Amygdala (tissue), 56 donors: ENCODE data around the gene KANSL1.
"Not testable (repeated sequence)": the region's sequence is repeated elsewhere in the genome, so short reads cannot be mapped to it uniquely, and the experiment has no call there.

Experiments
- DNase-seq, 56 donors: peaks; one replicate each; lab custom pipeline; 2025; lab: John Stamatoyannopoulos, UW

Gene KANSL1

GRCh38 chr17:46008591-46008990, 184.6 kb downstream of the KANSL1 start:
- no peak for DNase-seq

GRCh38 chr17:46007461-46007965, 185.7 kb downstream of the KANSL1 start:
- no peak for DNase-seq

GRCh38 chr17:46006082-46006481, 187.1 kb downstream of the KANSL1 start:
- DNase-seq = not testable (repeated sequence)

GRCh38 chr17:46003907-46004748, 189.1 kb downstream of the KANSL1 start:
- peak in 54 of 56 donors; percentile 12 to 90 (median 68) for DNase-seq

- no peak for DNase-seq
Measured at GRCh38 chr17:46002973-46003316, 190.3 kb downstream of the KANSL1 start.

- DNase-seq = peak in 46 of 56 donors; percentile 13 to 86 (median 48)
Measured at GRCh38 chr17:46002311-46002972, 190.8 kb downstream of the KANSL1 start.

GRCh38 chr17:46001390-46002310, 191.6 kb downstream of the KANSL1 start:
- peak in 4 of 56 donors; percentile 23 to 47 (median 33) for DNase-seq

GRCh38 chr17:46000757-46001156, 192.5 kb downstream of the KANSL1 start:
- DNase-seq = no peak

GRCh38 chr17:46000292-46000691, 192.9 kb downstream of the KANSL1 start:
- no peak for DNase-seq

GRCh38 chr17:45999900-46000290, 193.3 kb downstream of the KANSL1 start:
- no peak for DNase-seq

- no peak for DNase-seq
Measured at GRCh38 chr17:45998987-45999899, 194.0 kb downstream of the KANSL1 start, which contains the start of gene STH. Gene STH (plus strand): TSS chr17:45999250. CDS start chr17:45999280, 30 bp downstream.

GRCh38 chr17:45997624-45998023, 195.6 kb downstream of the KANSL1 start:
- DNase-seq = no peak

GRCh38 chr17:45997166-45997565, 196.1 kb downstream of the KANSL1 start:
- DNase-seq = no peak

- DNase-seq = no peak
Measured at GRCh38 chr17:45996282-45996937, 196.8 kb downstream of the KANSL1 start.

GRCh38 chr17:45995627-45996270, 197.5 kb downstream of the KANSL1 start:
- no peak for DNase-seq

- no peak for DNase-seq
Measured at GRCh38 chr17:45994987-45995386, 198.2 kb downstream of the KANSL1 start.

GRCh38 chr17:45993962-45994627, 199.1 kb downstream of the KANSL1 start:
- no peak for DNase-seq

- DNase-seq = no peak
Measured at GRCh38 chr17:45992904-45993303, 200.3 kb downstream of the KANSL1 start.
